ENCODE data around the gene MIER1.

DNA sequence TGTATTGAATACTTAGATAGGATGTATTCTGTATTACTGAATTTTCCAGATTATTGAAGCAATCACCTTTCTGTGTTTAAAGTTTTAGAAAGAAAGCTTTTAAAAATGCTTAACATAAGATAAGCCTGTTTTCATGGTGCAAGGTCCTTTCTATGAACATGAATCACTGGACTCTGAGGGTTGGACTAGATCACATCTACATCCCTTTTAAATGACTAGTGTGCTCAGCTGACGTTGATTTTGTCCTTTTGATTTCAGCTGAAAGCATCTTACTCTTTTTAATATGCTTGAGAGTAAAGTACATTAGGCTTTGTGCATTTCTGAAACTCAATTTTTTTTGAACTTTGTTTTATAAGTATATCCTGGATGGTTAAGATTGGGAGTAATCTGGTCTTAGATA is 16.2 kb downstream of the MIER1 start:
- no peak for TF ChIP-seq POLR2A (IDR thresholded peaks at IDR 0.05)
- TF ChIP-seq, protein P1, sequence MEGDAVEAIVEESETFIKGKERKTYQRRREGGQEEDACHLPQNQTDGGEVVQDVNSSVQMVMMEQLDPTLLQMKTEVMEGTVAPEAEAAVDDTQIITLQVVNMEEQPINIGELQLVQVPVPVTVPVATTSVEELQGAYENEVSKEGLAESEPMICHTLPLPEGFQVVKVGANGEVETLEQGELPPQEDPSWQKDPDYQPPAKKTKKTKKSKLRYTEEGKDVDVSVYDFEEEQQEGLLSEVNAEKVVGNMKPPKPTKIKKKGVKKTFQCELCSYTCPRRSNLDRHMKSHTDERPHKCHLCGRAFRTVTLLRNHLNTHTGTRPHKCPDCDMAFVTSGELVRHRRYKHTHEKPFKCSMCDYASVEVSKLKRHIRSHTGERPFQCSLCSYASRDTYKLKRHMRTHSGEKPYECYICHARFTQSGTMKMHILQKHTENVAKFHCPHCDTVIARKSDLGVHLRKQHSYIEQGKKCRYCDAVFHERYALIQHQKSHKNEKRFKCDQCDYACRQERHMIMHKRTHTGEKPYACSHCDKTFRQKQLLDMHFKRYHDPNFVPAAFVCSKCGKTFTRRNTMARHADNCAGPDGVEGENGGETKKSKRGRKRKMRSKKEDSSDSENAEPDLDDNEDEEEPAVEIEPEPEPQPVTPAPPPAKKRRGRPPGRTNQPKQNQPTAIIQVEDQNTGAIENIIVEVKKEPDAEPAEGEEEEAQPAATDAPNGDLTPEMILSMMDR (IDR thresholded peaks at IDR 0.05), result no peak

Data from esophagus squamous epithelium (tissue), 4 donors.